H1 (cell line): ENCODE measurements around the gene FLT4. TPM values are rescaled to one million over a fixed set of nuclear protein-coding genes. Genes with fewer than 3 reads are reported as not detected.

Experiments
- CTCF ChIA-PET: fragments of 300-600 bp; sonication (Branson Sonifier 250); formaldehyde crosslinking; loops from one replicate; lab custom pipeline; 2021; ENCODE audit not compliant: partially characterized antibody; lab: Charles Lee
- POLR2A ChIA-PET: fragments of 300-600 bp; sonication (Branson Sonifier 250); formaldehyde crosslinking; loops from one replicate; lab custom pipeline; 2021; ENCODE audit warnings: inconsistent platforms; ENCODE audit not compliant: partially characterized antibody; lab: Charles Lee
- DNase-seq, 2 experiments: peaks; one replicate each; pipeline versions ENCODE4 v3.0.0 to v3.0.0-alpha.2; 2010 to 2022; ENCODE audit warnings: low spot score in 2 of 2, low read depth in 1 of 2, mixed read lengths in 1 of 2
- FAIRE-seq: peaks from 2 replicates; lab custom pipeline; 2011; peaks lifted over from hg19 to GRCh38; lab: Jason Lieb, UNC
- H2AFZ ChIP-seq: 2 replicates; pipeline ENCODE4 v1.8.1; 2012; ENCODE audit warnings: low read length, inconsistent platforms
- H2AK5ac ChIP-seq: 2 replicates; pipeline ENCODE4 v1.6.1; 2013; ENCODE audit warnings: low read depth, low read length
- H2BK120ac ChIP-seq: replicated peaks from 2 replicates; pipeline ENCODE3; 2013; ENCODE audit warnings: low read depth, low read length, inconsistent platforms
- H2BK12ac ChIP-seq: 2 replicates; pipeline ENCODE4 v1.6.1; 2013; ENCODE audit warnings: low read depth, low read length
- H2BK15ac ChIP-seq: 2 replicates; pipeline ENCODE4 v1.6.1; 2013; ENCODE audit warnings: low read length
- H2BK20ac ChIP-seq: 2 replicates; pipeline ENCODE4 v1.6.1; 2013; ENCODE audit warnings: low read length
- H2BK5ac ChIP-seq: 2 replicates; pipeline ENCODE4 v1.6.1; 2013; ENCODE audit warnings: low read depth, low read length
- H3K14ac ChIP-seq: 2 replicates; pipeline ENCODE4 v1.6.1; 2013; ENCODE audit warnings: inconsistent platforms; ENCODE audit not compliant: insufficient read length
- H3K18ac ChIP-seq: 2 replicates; pipeline ENCODE4 v1.6.1; 2013; ENCODE audit warnings: low read length; ENCODE audit errors: extremely low read depth
- H3K23ac ChIP-seq: 2 replicates; pipeline ENCODE4 v1.6.1; 2013; ENCODE audit warnings: inconsistent platforms; ENCODE audit not compliant: insufficient read length
- H3K23me2 ChIP-seq: 2 replicates; pipeline ENCODE4 v1.6.1; 2013; ENCODE audit warnings: low read depth, low read length
- H3K27ac ChIP-seq: 2 replicates; pipeline ENCODE4 v1.6.1; 2011; ENCODE audit warnings: low read depth, low read length, inconsistent platforms
- H3K27me3 ChIP-seq, 4 experiments: replicated peaks in 1 of 4; 1 replicate in 1 of 4; 2 replicates in 3 of 4; pipeline versions ENCODE4 v1.6.1 to v1.8.1; 2011 to 2013; ENCODE audit warnings: low read length in 3 of 4, mild to moderate bottlenecking in 3 of 4, inconsistent platforms in 2 of 4, mixed read lengths in 2 of 4, moderate library complexity in 1 of 4; ENCODE audit not compliant: control insufficient read depth in 3 of 4, insufficient read depth in 3 of 4; ENCODE audit errors: extremely low read depth in 1 of 4
- H3K36me3 ChIP-seq, 4 experiments: 2 replicates each; pipeline versions ENCODE4 v1.6.1 to v1.8.1; 2011 to 2013; ENCODE audit warnings: mild to moderate bottlenecking in 4 of 4, low read length in 3 of 4, moderate library complexity in 2 of 4, control low read depth in 1 of 4, inconsistent platforms in 1 of 4; ENCODE audit not compliant: insufficient read depth in 4 of 4, control insufficient read depth in 2 of 4
- H3K4ac ChIP-seq: replicated peaks from 2 replicates; pipeline ENCODE3; 2013; ENCODE audit warnings: low read length, low read depth, mixed read lengths, inconsistent platforms; ENCODE audit not compliant: insufficient read length
- H3K4me1 ChIP-seq, 4 experiments: replicated peaks in 1 of 4; 1 replicate in 1 of 4; 2 replicates in 3 of 4; pipeline versions ENCODE4 v1.6.1 to v1.8.1; 2011 to 2013; ENCODE audit warnings: low read length in 3 of 4, inconsistent platforms in 2 of 4, mixed read lengths in 1 of 4; ENCODE audit not compliant: insufficient read depth in 4 of 4, control insufficient read depth in 3 of 4
- H3K4me2 ChIP-seq, 2 experiments: 2 replicates each; pipeline versions ENCODE4 v1.6.1 to v1.8.1; 2011 to 2013; ENCODE audit warnings: low read depth in 2 of 2, low read length in 2 of 2, control low read depth in 1 of 2, inconsistent platforms in 1 of 2, mild to moderate bottlenecking in 1 of 2; ENCODE audit not compliant: insufficient read depth in 1 of 2
- H3K4me3 ChIP-seq, 4 experiments: fragments of 200-600, 300-600 bp in 1 of 4; sonication (generic), shearing (Covaris generic), sonication (Bioruptor Twin) in 1 of 4; 2 replicates each; pipeline versions ENCODE4 v1.5.1 to v1.8.1; 2011 to 2016; ENCODE audit warnings: low read length in 4 of 4, low read depth in 3 of 4, control low read depth in 2 of 4, inconsistent platforms in 2 of 4, mild to moderate bottlenecking in 2 of 4, mixed read lengths in 1 of 4, moderate library complexity in 1 of 4; ENCODE audit not compliant: insufficient read depth in 2 of 4; ENCODE audit errors: extremely low read depth in 1 of 4
- H3K56ac ChIP-seq: replicated peaks from 2 replicates; pipeline ENCODE3; 2013; ENCODE audit warnings: low read depth, mild to moderate bottlenecking, mixed read lengths, low read length, inconsistent platforms; ENCODE audit not compliant: insufficient read length
- H3K79me1 ChIP-seq: 2 replicates; pipeline ENCODE4 v1.6.1; 2013; ENCODE audit warnings: low read depth, low read length, control low read depth
- H3K79me2 ChIP-seq, 2 experiments: 2 replicates each; pipeline versions ENCODE4 v1.6.1 to v1.8.1; 2012 to 2013; ENCODE audit warnings: low read length in 2 of 2, mild to moderate bottlenecking in 2 of 2, inconsistent platforms in 1 of 2; ENCODE audit not compliant: insufficient read depth in 2 of 2, control insufficient read depth in 1 of 2
- H3K9ac ChIP-seq, 4 experiments: replicated peaks in 1 of 4; 1 replicate in 1 of 4; 2 replicates in 3 of 4; pipeline versions ENCODE4 v1.6.1 to v1.8.1; 2011 to 2013; ENCODE audit warnings: low read depth in 3 of 4, low read length in 3 of 4, control low read depth in 2 of 4, mild to moderate bottlenecking in 2 of 4, moderate library complexity in 2 of 4, inconsistent platforms in 1 of 4; ENCODE audit errors: extremely low read depth in 1 of 4
- H3K9me3 ChIP-seq, 2 experiments: 2 replicates each; pipeline versions ENCODE4 v1.6.1 to v1.8.1; 2012 to 2013; ENCODE audit warnings: mild to moderate bottlenecking in 2 of 2, moderate library complexity in 2 of 2, control low read depth in 1 of 2, inconsistent platforms in 1 of 2, low read depth in 1 of 2, low read length in 1 of 2, mixed read lengths in 1 of 2; ENCODE audit not compliant: insufficient read depth in 2 of 2
- H4K20me1 ChIP-seq, 2 experiments: replicated peaks in 1 of 2; 2 replicates each; pipeline versions ENCODE3 to v1.8.1; 2011 to 2013; ENCODE audit warnings: inconsistent platforms in 2 of 2, low read length in 2 of 2, mild to moderate bottlenecking in 1 of 2; ENCODE audit not compliant: insufficient read depth in 2 of 2, control insufficient read depth in 1 of 2
- H4K5ac ChIP-seq: 2 replicates; pipeline ENCODE4 v1.6.1; 2013; ENCODE audit warnings: low read length, low read depth, mixed read lengths, inconsistent platforms; ENCODE audit not compliant: insufficient read length
- H4K8ac ChIP-seq: 2 replicates; pipeline ENCODE4 v1.8.0; 2013; ENCODE audit warnings: mild to moderate bottlenecking, moderate library complexity, low read length, inconsistent platforms; ENCODE audit not compliant: insufficient read depth; ENCODE audit errors: extremely low read depth
- H4K91ac ChIP-seq: replicated peaks from 2 replicates; pipeline ENCODE3; 2013; ENCODE audit warnings: low read length, mixed read lengths, inconsistent platforms; ENCODE audit not compliant: insufficient read length
- ASH2L ChIP-seq: fragments of 200-600, 300-600 bp; sonication (generic); IDR thresholded peaks from one replicate; pipeline ENCODE4 v1.7.1; 2017; ENCODE audit warnings: low read length
- CBX5 ChIP-seq: fragments of 300-800, 300-1000 bp; sonication (generic); IDR thresholded peaks from 2 replicates; pipeline ENCODE4 v1.7.1; 2016; ENCODE audit warnings: antibody characterized with exemption, low read length, low read depth
- CHD1 ChIP-seq: IDR thresholded peaks from 2 replicates; pipeline ENCODE4 v1.6.1; 2012; ENCODE audit warnings: low read depth, low read length, improper control_type of control experiment
- CREB1 ChIP-seq: IDR thresholded peaks from 2 replicates; pipeline ENCODE4 v1.6.1; 2012; ENCODE audit warnings: inconsistent platforms
- GABPA ChIP-seq: IDR thresholded peaks from 2 replicates; pipeline ENCODE4 v1.6.1; 2011; ENCODE audit warnings: mild to moderate bottlenecking, low read length, moderate library complexity, borderline replicate concordance; ENCODE audit not compliant: insufficient read depth
- JUN ChIP-seq: IDR thresholded peaks from 2 replicates; pipeline ENCODE4 v1.6.1; 2011; ENCODE audit warnings: low read depth, mild to moderate bottlenecking, improper control_type of control experiment, low read length
- NANOG ChIP-seq: IDR thresholded peaks from 2 replicates; pipeline ENCODE4 v1.6.1; 2011; ENCODE audit warnings: low read length, low read depth, mild to moderate bottlenecking, inconsistent platforms; ENCODE audit not compliant: insufficient read depth, poor library complexity, severe bottlenecking
- POLR2A ChIP-seq, 2 experiments: IDR thresholded peaks; 1 replicate in 1 of 2; 2 replicates in 1 of 2; pipeline ENCODE4 v1.6.1; 2011; ENCODE audit warnings: low read depth in 2 of 2, low read length in 2 of 2, mild to moderate bottlenecking in 2 of 2; ENCODE audit errors: control extremely low read depth in 1 of 2
- POLR2AphosphoS5 ChIP-seq: IDR thresholded peaks from 2 replicates; pipeline ENCODE4 v1.6.1; 2011; ENCODE audit warnings: low read depth, low read length
- RXRA ChIP-seq: IDR thresholded peaks from 2 replicates; pipeline ENCODE4 v1.6.1; 2011; ENCODE audit warnings: low read depth, mild to moderate bottlenecking, low read length, moderate library complexity; ENCODE audit not compliant: insufficient read depth
- SAP30 ChIP-seq: fragments of 300-600 bp; sonication (generic); IDR thresholded peaks from 2 replicates; pipeline ENCODE4 v1.7.1; 2012; ENCODE audit warnings: low read length, moderate library complexity, mild to moderate bottlenecking, inconsistent platforms; ENCODE audit not compliant: insufficient read depth, insufficient replicate concordance
- SIRT6 ChIP-seq: IDR thresholded peaks from one replicate; pipeline ENCODE4 v1.7.1; 2012; ENCODE audit warnings: low read length, inconsistent platforms
- SP2 ChIP-seq: IDR thresholded peaks from 2 replicates; pipeline ENCODE4 v1.6.1; 2012; ENCODE audit warnings: mild to moderate bottlenecking, low read length, inconsistent platforms
- TCF12 ChIP-seq: IDR thresholded peaks from 2 replicates; pipeline ENCODE4 v1.6.1; 2011; ENCODE audit warnings: low read depth, mild to moderate bottlenecking, low read length
- ZNF274 ChIP-seq: IDR thresholded peaks from 2 replicates; pipeline ENCODE4 v1.7.0; 2012; ENCODE audit warnings: low read length, borderline replicate concordance; ENCODE audit errors: extremely low read depth
- WGBS, 2 experiments: shearing (Covaris generic) in 1 of 2; methylation state at CpG; one replicate each; pipeline versions ENCODE4 v1.1.6 to v1.1.7; 2013 to 2015; ENCODE audit warnings: low lambda C conversion rate in 2 of 2, mixed read lengths in 2 of 2, inconsistent platforms in 1 of 2, low coverage in 1 of 2, missing lambda C conversion rate in 1 of 2; ENCODE audit not compliant: insufficient replicate concordance in 2 of 2, insufficient coverage in 1 of 2, insufficient read length in 1 of 2; ENCODE audit errors: extremely low coverage in 1 of 2, missing lambda C conversion rate in 1 of 2; 5-methylcytosine and 5-hydroxymethylcytosine counted together
- polyA plus RNA-seq, 7 experiments: library from polyadenylated mRNA; depleted of rRNA in 3 of 7; stranded (reverse) in 5 of 7; unstranded in 2 of 7; fragments of >200 nt in 5 of 7; fragments of 200-250 nt in 2 of 7; gene quantifications; 1 replicate in 5 of 7; 2 replicates in 1 of 7; 4 replicates in 1 of 7; pipeline versions ENCODE4 v1.2.1 to v1.2.3, GENCODE V29; 2011 to 2013; ENCODE audit warnings: missing spikeins in 2 of 7, mixed read lengths in 2 of 7
- total RNA-seq: library from RNA; stranded (reverse); fragmentation: NEBNext Ultra II Directional; extraction: Animal tissue kit (Norgen Biotek cat#: 25700); gene quantifications from 2 replicates; pipeline ENCODE4 v1.2.1, GENCODE V29; 2021
- TF ChIP-seq, protein P1 (sequence below): IDR thresholded peaks from 2 replicates; pipeline ENCODE4 v1.6.1; 2012; ENCODE audit warnings: inconsistent platforms

FLT4 gene
- total and polyA plus RNA-seq, 2 of the 8 experiments (the other 6 are each of a cell fraction or from before 2014, with no cell fraction given), result 6.5 to 7.7 TPM

DNA sequence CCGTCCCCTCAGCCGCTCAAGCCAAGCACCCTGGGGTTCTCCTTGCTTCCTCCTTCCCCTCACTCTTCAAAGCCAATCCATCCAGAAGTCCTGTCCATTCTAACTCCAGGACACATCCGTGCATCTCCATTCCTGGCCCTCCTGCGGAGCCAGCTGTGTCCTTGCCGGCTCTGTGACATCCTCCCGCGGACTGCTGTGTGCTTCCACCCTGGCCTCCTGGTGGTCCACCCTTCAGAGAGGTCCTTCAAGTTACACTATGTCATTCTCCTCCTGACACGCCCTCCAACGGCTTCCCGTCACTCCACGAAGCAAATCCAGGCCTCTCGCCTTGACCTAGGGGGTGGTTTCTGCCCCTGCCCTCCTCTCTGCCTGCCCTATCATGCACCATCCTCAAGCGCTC, 45.1 kb downstream of the FLT4 start:
- no peak overlapping the region for H3K4me3 ChIP-seq
- no peak overlapping the region for H3K56ac ChIP-seq
- H3K79me1 ChIP-seq, result no peaks in the 10 kb centered on the region
- H3K23ac ChIP-seq, result no peak overlapping the region
- H3K36me3 ChIP-seq, result no peaks in the 10 kb centered on the region
- DNase-seq (no peak), FAIRE-seq (no peak)
- no peak overlapping the region for H2AFZ ChIP-seq
- H3K27ac ChIP-seq, result no peak overlapping the region
- no peak overlapping the region for H3K18ac ChIP-seq
- 86% methylated on average over 13 of the region's 13 CpGs; no CpG with 5 or more reads in 1 of the 2 experiments for WGBS, 2 experiments
- H2BK5ac ChIP-seq, result no peak overlapping the region
- no peak overlapping the region for H4K91ac ChIP-seq
- H3K9me3 ChIP-seq, result no peaks in the 10 kb centered on the region
- ChIA-PET POLR2A (interaction anchor here (0.8 to 2.7 kb wide), 2 partner anchors 10 to 15 kb away, joined by 3 to 6 read pairs; no protein-coding TSS in a partner anchor), CTCF (interaction anchor here (1.0 to 2.7 kb wide), 5 partner anchors 9 to 37 kb away, joined by 3 to 16 read pairs (median 4); no protein-coding TSS in a partner anchor)
- no peaks in the 10 kb centered on the region for H4K20me1 ChIP-seq
- no peak overlapping the region for H3K9ac ChIP-seq
- no peak overlapping the region for H4K5ac ChIP-seq
- H3K4ac ChIP-seq, result no peak overlapping the region
- no peak overlapping the region for H2BK15ac ChIP-seq
- H4K8ac ChIP-seq, result no peak overlapping the region
- 0 out of 7 replicates have a peak, but pooled peaks cover 0 to 1% (median 0%) of the 10 kb centered on the region in 4 experiments for H3K27me3 ChIP-seq
- no peaks in the 10 kb centered on the region; a peak in 2 of 7 replicates for H3K4me1 ChIP-seq
- H2BK12ac ChIP-seq, result no peak overlapping the region
- H3K23me2 ChIP-seq, result no peaks in the 10 kb centered on the region
- no peak overlapping the region for H2AK5ac ChIP-seq
- H3K4me2 ChIP-seq, result no peak overlapping the region
- no peak overlapping the region for H2BK120ac ChIP-seq
- no peak overlapping the region for H3K14ac ChIP-seq
- H3K79me2 ChIP-seq, result no peaks in the 10 kb centered on the region
- no peak overlapping the region for H2BK20ac ChIP-seq
- TF ChIP-seq, protein P1, sequence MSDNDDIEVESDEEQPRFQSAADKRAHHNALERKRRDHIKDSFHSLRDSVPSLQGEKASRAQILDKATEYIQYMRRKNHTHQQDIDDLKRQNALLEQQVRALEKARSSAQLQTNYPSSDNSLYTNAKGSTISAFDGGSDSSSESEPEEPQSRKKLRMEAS, result no peak
- TF ChIP-seq CBX5 (no peak), SIRT6 (no peak), POLR2AphosphoS5 (no peak), NANOG (no peak), GABPA (no peak), CHD1 (no peak), RXRA (no peak), JUN (no peak), CREB1 (no peak), TCF12 (no peak), ZNF274 (no peak), POLR2A (IDR thresholded peaks at IDR 0.05; ENCODE audit: control extremely low read depth in 1 of 2, low read depth in 2 of 2, low read length in 2 of 2) (no peak), ASH2L (no peak), SP2 (no peak), SAP30 (no peak)
